Measurements from ENCODE around the gene NPAS4.

DNA sequence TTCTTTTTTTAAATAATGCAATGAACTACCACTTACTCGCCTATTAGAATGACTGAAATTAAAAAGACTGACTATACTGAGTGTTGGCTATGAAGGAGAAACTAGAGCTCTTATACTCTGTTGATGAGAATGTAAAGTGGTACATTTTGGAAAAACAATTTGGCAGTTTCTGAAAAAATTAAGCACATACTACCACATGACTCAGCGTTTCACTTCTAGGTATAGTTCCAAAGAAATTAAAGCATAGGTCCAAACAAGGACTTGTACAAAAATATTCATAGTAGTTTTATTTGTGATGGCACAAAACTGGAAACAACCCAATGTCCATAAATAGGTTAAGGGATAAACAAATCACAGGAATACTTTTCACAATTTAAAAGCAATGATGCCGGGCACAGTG is 26.9 kb upstream of the NPAS4 start:
- no peak for TF ChIP-seq EZH2 (IDR thresholded peaks at IDR 0.05; ENCODE audit: insufficient read depth, low read length)
- TF ChIP-seq, protein P1, sequence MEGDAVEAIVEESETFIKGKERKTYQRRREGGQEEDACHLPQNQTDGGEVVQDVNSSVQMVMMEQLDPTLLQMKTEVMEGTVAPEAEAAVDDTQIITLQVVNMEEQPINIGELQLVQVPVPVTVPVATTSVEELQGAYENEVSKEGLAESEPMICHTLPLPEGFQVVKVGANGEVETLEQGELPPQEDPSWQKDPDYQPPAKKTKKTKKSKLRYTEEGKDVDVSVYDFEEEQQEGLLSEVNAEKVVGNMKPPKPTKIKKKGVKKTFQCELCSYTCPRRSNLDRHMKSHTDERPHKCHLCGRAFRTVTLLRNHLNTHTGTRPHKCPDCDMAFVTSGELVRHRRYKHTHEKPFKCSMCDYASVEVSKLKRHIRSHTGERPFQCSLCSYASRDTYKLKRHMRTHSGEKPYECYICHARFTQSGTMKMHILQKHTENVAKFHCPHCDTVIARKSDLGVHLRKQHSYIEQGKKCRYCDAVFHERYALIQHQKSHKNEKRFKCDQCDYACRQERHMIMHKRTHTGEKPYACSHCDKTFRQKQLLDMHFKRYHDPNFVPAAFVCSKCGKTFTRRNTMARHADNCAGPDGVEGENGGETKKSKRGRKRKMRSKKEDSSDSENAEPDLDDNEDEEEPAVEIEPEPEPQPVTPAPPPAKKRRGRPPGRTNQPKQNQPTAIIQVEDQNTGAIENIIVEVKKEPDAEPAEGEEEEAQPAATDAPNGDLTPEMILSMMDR (IDR thresholded peaks at IDR 0.05; ENCODE audit: insufficient read depth, low read depth, low read length): no peak
